Stimulated activated CD4-positive, alpha-beta T cell treated with anti-CD3 and anti-CD28 coated beads, Interleukin-1b, Interleukin-23, amount 100 ng/mL, for 4 hours (primary cell): Measurements from ENCODE around the gene CAMK1D.
A peak's percentile ranks its signal among the peaks of the same experiment; 100 is the strongest.
"Not testable (repeated sequence)": the region's sequence is repeated elsewhere in the genome, so short reads cannot be mapped to it uniquely, and the experiment has no call there.

ENCODE experiments used
- DNase-seq, 2 donors: peaks; one replicate each; pipeline ENCODE4 v3.0.0-alpha.2; 2020; ENCODE audit warnings: low read depth in 2 of 2

CAMK1D gene

GRCh38 chr10:12348870-12349628 is at the start of gene CAMK1D:
Gene CAMK1D (plus strand): TSS chr10:12349547.
- peak; percentile 78 to 88 for DNase-seq

GRCh38 chr10:12301036-12301435 is 48.3 kb upstream of the CAMK1D start:
- DNase-seq: not testable (repeated sequence)

DNA sequence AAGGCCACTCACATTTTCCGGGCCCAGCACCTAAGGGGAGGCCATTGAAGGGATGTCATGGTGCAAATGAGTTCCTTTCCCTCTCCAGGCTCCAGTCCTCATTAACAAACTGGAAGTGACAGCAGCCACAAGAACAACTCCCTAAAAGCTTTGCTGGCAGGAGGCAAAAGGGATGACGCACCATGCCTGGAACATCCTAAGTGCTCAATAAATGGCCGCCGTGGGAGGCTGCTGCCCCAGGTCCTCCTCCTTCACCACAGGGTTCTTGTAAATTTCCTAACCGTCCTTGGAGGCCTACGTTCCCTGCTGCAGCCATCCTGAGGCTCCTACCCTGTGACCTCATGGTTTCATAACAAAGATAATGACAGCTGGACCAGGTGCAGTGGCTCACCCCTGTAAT is 41.3 kb upstream of the CAMK1D start:
- DNase-seq: no peak

- no peak for DNase-seq
Measured at GRCh38 chr10:12308736-12309375, 40.5 kb upstream of the CAMK1D start.

GRCh38 chr10:12309783-12310182 is 39.6 kb upstream of the CAMK1D start:
- not testable (repeated sequence) for DNase-seq

GRCh38 chr10:12314836-12315235 is 34.5 kb upstream of the CAMK1D start:
- DNase-seq: no peak

- no peak for DNase-seq
Measured at GRCh38 chr10:12319076-12319475, 30.3 kb upstream of the CAMK1D start.

DNA sequence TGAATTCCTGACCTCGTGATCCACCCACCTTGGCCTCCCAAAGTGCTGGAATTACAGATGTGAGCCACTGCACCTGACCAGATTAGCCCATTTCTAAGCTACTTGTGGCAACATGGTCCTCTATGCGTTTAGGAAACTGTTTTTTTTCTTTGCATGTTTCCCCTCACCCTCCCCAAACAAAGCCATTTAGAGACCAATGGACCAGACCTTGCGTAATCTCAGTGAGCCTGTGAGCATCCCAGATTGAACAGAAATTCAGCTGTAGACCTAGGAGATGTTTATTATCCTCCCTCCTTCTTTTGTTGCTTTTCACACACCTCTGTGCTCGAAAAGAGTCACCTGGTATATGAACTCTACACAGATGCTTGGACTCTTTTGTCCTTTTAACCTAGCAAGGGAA is 28.5 kb upstream of the CAMK1D start:
- DNase-seq: no peak

- DNase-seq: no peak
Measured at GRCh38 chr10:12321641-12322040, 27.7 kb upstream of the CAMK1D start.

DNA sequence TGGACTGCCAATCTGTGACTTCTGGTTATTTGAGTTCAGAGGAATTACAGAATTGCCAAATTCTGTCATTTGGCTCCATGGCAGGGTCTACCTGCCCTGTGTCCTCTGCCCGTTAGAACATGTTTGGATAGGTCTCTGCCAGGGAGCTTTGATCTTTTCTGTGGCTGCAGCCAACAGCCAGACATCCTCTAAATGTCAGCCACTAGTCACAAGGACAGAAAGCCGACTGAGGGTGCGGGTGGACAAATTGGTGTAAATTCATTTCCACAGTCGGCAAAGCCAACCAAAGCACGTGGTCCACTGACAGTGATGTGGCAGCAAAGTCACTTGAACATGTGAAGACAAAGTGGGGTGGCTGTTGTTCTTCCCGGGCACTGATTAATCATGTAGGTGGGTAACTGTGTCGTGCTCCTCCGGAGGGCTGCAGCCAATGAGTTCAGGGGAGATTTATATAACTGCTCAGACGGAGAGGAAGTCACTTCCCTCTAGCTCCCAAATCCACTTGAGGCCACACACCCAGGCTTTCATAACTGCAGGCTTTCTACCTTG is 26.7 kb upstream of the CAMK1D start:
- DNase-seq: no peak

GRCh38 chr10:12324530-12324929 is 24.8 kb upstream of the CAMK1D start:
- no peak for DNase-seq

GRCh38 chr10:12327074-12327473 is 22.3 kb upstream of the CAMK1D start:
- DNase-seq: no peak

GRCh38 chr10:12327476-12327875 is 21.9 kb upstream of the CAMK1D start:
- DNase-seq: no peak

DNA sequence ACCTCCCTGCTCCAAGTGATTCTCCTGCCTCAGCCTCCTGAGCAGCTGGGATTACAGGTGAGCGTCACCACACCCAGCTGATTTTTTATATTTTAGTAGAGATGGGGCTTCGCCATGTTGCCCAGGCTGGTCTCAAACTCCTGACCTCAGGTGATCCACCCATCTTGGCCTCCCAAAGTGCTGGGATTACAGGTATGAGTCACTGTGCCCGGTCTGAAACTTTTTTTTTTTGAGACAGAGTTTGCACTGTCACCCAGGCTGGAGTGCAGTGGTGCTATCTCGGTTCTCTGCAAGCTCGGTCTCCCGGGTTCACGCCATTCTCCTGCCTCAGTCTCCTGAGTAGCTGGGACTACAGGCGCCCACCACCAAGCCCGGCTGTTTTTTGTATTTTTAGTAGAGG is 21.0 kb upstream of the CAMK1D start:
- not testable (repeated sequence) for DNase-seq

DNA sequence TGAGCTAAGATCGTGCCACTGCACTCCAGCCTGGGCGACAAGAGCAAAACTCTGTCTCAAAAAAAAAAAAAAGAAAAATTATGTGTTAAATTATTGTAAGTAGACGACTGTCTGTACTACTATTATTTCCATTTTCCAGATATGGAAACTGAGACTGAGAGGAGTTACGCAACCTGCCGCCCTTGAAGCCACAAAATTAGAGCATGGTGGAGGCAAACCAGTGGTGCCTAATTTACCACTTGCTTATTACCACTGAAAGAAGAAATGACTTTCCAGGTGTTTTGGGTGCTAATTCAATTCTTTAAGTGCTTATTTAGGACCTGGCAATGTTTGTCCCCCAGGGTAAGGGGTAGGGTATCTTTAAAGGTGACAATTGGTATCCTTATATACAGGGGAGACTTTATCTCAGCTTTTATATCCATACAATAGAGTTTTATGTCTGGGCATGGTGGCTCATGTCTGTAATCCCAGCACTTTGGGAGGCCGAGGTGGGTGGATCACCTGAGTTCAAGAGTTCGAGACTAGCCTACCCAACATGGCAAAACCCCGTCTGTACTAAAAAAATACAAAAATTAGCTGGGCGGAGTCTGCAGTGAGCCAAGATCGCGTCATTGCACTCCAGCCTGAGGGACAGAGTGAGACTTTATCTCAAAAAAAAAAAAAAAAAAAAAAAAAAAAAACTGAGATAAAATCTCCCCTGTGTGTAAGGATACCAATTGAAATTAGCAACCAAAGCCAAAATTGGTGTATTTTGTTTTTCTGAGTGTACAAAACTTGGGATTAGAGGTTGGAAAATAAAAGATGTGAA is 16.6 kb upstream of the CAMK1D start:
- no peak for DNase-seq

DNA sequence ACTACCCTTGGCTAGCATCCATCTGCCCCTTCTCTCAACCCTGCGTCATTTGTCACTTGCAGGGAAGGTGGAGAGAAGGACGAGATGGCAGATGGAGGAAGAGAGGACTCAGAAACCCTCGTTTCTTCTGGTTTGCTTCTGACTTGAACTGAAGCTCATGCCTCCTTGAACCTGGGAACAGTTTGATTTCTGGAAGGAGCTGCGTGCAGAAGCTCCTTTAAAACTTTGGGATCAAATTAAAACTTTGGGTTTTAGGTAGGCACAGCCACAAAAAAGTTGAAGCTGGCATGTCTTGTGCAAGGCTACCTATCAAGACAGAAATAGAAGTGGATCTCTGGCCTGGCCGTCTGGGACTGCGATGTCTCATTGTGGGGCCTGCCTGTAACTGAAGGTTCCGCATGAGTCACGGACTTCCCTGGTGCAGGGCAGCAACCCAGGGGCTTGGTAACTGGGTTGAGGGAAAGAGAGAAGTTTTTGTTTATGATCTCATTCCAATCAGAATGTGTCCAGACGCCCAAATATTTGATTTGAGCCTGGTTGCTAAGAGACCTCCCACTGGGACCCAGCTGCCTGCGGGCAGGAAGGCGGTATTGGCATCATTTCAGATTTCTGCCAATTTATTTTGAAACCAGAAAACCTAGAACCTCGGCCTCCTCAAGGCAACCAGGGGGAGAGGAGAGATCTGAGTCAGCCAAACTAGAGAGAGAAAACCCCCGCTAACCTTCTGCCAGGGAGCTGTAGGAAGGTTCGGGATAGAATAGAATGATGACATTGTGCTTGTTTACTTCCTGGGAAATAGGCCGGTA is 15.8 kb upstream of the CAMK1D start:
- no peak for DNase-seq

DNA sequence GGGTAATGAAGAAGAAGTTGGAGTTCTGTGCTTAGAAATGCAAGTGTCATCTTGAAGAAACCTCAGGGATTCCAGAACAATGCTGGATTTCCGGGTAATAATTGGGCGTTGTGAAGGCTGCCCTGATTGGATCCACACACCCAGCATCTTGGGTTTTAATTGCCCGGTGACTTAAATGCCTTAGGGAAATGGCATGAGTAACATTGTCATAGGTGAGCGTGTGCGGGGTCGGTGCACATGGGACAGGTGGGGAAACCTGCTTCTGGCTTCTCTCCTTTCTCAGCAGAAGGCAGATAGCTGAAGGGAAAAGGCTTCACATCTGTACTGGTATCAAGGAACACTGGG is 15.2 kb upstream of the CAMK1D start:
- DNase-seq: no peak

GRCh38 chr10:12335169-12335568 is 14.2 kb upstream of the CAMK1D start:
- not testable (repeated sequence) for DNase-seq

GRCh38 chr10:12337453-12338372 is 11.6 kb upstream of the CAMK1D start:
- DNase-seq: no peak

- no peak for DNase-seq
Measured at GRCh38 chr10:12338981-12339380, 10.4 kb upstream of the CAMK1D start.
